Tibial nerve (tissue), 4 donors: ENCODE results near the gene IL3. TPM values are rescaled to one million over a fixed set of nuclear protein-coding genes. Genes with fewer than 3 reads are reported as not detected.

Source experiments
- DNase-seq, 2 donors: peaks; one replicate each; pipeline ENCODE4 v3.0.0-alpha.2; 2019; ENCODE audit warnings: low spot score in 2 of 2
- H3K27ac ChIP-seq, 4 donors: fragments of 200-600 bp; sonication (generic) in 3 of 4; one replicate each; pipeline ENCODE4 v1.5.1; 2017 to 2019; ENCODE audit warnings: mild to moderate bottlenecking in 1 of 4
- H3K27me3 ChIP-seq, 2 donors: fragments of 200-600 bp; sonication (generic) in 1 of 2; one replicate each; pipeline versions ENCODE4 v1.5.1 to v1.6.0; 2017 to 2019
- H3K36me3 ChIP-seq, 3 donors: fragments of 200-600 bp; sonication (generic); one replicate each; pipeline ENCODE4 v1.5.1; 2018 to 2019
- H3K4me1 ChIP-seq, 4 donors: fragments of 200-600 bp; sonication (generic) in 3 of 4; one replicate each; pipeline ENCODE4 v1.5.1; 2017 to 2019
- H3K4me3 ChIP-seq, 4 donors: fragments of 200-600 bp; sonication (generic) in 3 of 4; one replicate each; pipeline ENCODE4 v1.5.1; 2017 to 2019; ENCODE audit warnings: mild to moderate bottlenecking in 1 of 4, moderate library complexity in 1 of 4
- H3K9me3 ChIP-seq, 4 donors: fragments of 200-600 bp; sonication (generic) in 3 of 4; one replicate each; pipeline ENCODE4 v1.5.1; 2017 to 2019
- EP300 ChIP-seq, 2 donors: sonication (generic); formaldehyde crosslinking; IDR thresholded peaks; one replicate each; pipeline ENCODE4 v1.6.1; 2017; ENCODE audit warnings: antibody characterized with exemption in 2 of 2, mild to moderate bottlenecking in 1 of 2
- POLR2A ChIP-seq, 2 donors: fragments of 450-650 bp; IDR thresholded peaks; one replicate each; pipeline ENCODE4 v1.6.1; 2017; ENCODE audit warnings: antibody characterized with exemption in 2 of 2, mild to moderate bottlenecking in 2 of 2, moderate library complexity in 2 of 2
- WGBS, 2 donors: methylation state at CpG; one replicate each; pipeline ENCODE4 v1.1.5; 2018; 5-methylcytosine and 5-hydroxymethylcytosine counted together
- total RNA-seq, 4 donors: library from RNA; depleted of rRNA; stranded (reverse); fragments of >200 nt; gene quantifications; one replicate each; pipeline ENCODE4 v1.1.0, GENCODE V29; 2016
- TF ChIP-seq, protein P1 (sequence below), 5 experiments: fragments of 200-600 bp in 3 of 5; fragments of 450-650 bp in 2 of 5; sonication (generic) in 3 of 5; IDR thresholded peaks; one replicate each; pipeline ENCODE4 v1.5.1; 2016 to 2019; ENCODE audit warnings: antibody characterized with exemption in 5 of 5, mild to moderate bottlenecking in 3 of 5, moderate library complexity in 2 of 5

The IL3 gene
- total RNA-seq, 4 donors from 2014 or later = not detected

DNA sequence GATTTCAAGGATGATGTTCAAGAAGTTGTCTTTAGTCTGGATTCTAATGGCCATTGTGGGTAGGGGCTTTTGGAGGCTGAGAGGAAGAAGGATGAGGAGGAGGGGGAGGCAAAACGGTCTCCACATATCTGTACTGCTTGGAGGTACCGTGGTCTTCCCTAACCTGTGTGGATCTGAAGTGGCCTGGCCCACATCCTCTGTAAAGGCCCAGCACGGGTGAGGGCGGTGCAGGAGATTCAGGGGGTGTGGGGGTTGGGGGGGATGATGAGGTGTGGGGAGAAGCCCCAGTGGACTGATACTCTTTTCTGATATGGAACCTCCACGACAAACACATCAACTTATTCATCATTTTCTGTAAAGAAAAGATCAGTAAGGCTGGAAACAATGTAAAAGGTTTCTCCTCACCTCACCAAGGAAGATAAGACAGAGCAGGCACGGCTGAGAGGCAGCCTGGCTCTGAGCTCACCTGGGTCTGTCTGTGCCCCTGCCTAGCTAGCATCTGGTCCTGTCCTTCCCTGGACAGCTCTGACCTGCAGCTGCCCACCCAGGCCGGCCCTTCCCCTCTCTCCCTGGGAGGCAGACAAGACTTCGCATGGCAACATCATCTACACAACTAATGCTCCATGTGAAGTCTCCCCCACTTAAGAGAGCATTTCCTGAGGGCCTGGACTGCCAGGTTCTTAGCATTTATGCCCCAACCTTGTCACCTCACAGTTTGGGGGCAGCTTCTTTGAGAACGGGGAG is 5.6 kb upstream of the IL3 start:
- TF ChIP-seq EP300 (IDR thresholded peaks at IDR 0.05) (no peak), POLR2A (IDR thresholded peaks at IDR 0.05) (no peak)
- TF ChIP-seq, protein P1, sequence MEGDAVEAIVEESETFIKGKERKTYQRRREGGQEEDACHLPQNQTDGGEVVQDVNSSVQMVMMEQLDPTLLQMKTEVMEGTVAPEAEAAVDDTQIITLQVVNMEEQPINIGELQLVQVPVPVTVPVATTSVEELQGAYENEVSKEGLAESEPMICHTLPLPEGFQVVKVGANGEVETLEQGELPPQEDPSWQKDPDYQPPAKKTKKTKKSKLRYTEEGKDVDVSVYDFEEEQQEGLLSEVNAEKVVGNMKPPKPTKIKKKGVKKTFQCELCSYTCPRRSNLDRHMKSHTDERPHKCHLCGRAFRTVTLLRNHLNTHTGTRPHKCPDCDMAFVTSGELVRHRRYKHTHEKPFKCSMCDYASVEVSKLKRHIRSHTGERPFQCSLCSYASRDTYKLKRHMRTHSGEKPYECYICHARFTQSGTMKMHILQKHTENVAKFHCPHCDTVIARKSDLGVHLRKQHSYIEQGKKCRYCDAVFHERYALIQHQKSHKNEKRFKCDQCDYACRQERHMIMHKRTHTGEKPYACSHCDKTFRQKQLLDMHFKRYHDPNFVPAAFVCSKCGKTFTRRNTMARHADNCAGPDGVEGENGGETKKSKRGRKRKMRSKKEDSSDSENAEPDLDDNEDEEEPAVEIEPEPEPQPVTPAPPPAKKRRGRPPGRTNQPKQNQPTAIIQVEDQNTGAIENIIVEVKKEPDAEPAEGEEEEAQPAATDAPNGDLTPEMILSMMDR (IDR thresholded peaks at IDR 0.05) = no peak
- 77 to 80% methylated on average over 9 of the region's 9 CpGs for WGBS, 2 donors
- Histone ChIP-seq H3K36me3 (no peaks in the 10 kb centered on the region), H3K4me3 (no peak overlapping the region), H3K4me1 (no peaks in the 10 kb centered on the region), H3K9me3 (no peaks in the 10 kb centered on the region), H3K27ac (no peak overlapping the region), H3K27me3 (no peaks in the 10 kb centered on the region)
- no peak for DNase-seq

DNA sequence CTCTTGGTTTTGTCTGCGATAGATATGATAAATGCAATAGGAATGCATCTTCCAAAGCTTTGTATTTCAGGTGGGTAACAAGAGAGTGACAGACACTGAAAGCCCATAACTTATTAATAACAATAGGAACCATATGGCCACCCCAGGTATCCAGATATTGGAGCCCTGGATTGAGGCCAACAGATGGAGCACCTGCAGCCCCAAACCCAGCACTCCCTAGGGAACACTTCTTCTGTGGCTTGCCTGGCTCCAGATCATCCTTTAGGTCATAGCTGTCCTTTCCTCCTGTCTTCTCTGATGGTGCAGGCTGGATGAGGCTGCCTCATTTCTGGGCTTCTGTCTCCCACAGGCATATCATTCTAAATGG is 5.0 kb upstream of the IL3 start:
- Histone ChIP-seq H3K27ac (no peak overlapping the region), H3K4me1 (no peaks in the 10 kb centered on the region), H3K9me3 (no peaks in the 10 kb centered on the region), H3K36me3 (no peaks in the 10 kb centered on the region), H3K27me3 (no peaks in the 10 kb centered on the region), H3K4me3 (no peak overlapping the region)
- DNase-seq = no peak
- TF ChIP-seq, protein P1 (IDR thresholded peaks at IDR 0.05) = no peak
- TF ChIP-seq EP300 (IDR thresholded peaks at IDR 0.05) = no peak
- TF ChIP-seq POLR2A (IDR thresholded peaks at IDR 0.05) = no peak
- 92 to 93% methylated on average over 1 of the region's 1 CpG for WGBS, 2 donors

- H3K36me3 ChIP-seq = no peaks in the 10 kb centered on the region
- H3K4me1 ChIP-seq = no peaks in the 10 kb centered on the region
- H3K27ac ChIP-seq = no peak overlapping the region
- H3K9me3 ChIP-seq = no peaks in the 10 kb centered on the region
- no peak overlapping the region for H3K4me3 ChIP-seq
- 77 to 92% methylated on average over 10 to 12 of the region's 12 CpGs for WGBS, 2 donors
- H3K27me3 ChIP-seq = no peaks in the 10 kb centered on the region
- DNase-seq = no peak
- TF ChIP-seq, protein P1 (IDR thresholded peaks at IDR 0.05) = no peak
- TF ChIP-seq POLR2A (IDR thresholded peaks at IDR 0.05) (no peak), EP300 (IDR thresholded peaks at IDR 0.05) (no peak)
Measured at GRCh38 chr5:132055808-132056609, 4.4 kb upstream of the IL3 start.

- Histone ChIP-seq H3K27me3 (no peaks in the 10 kb centered on the region), H3K27ac (no peak overlapping the region), H3K36me3 (no peaks in the 10 kb centered on the region), H3K4me3 (no peak overlapping the region), H3K9me3 (no peaks in the 10 kb centered on the region), H3K4me1 (no peaks in the 10 kb centered on the region)
- DNase-seq = no peak
- WGBS, 2 donors = 77 to 79% methylated on average over 12 to 14 of the region's 14 CpGs
- TF ChIP-seq POLR2A (IDR thresholded peaks at IDR 0.05) (no peak), EP300 (IDR thresholded peaks at IDR 0.05) (no peak)
- TF ChIP-seq, protein P1 (IDR thresholded peaks at IDR 0.05) = no peak
Measured at GRCh38 chr5:132056610-132057497, 3.6 kb upstream of the IL3 start.
